Retinal pigment epithelial cell (primary cell): ENCODE data around the gene GALC.
"Not testable (repeated sequence)": the region's sequence is repeated elsewhere in the genome, so short reads cannot be mapped to it uniquely, and the experiment has no call there.

Source experiments
- DNase-seq: peaks from one replicate; pipeline ENCODE4 v3.0.0-alpha.2; 2010; ENCODE audit warnings: low read depth
- H3K4me3 ChIP-seq: 2 replicates; pipeline ENCODE4 v1.5.1; 2011; ENCODE audit warnings: mild to moderate bottlenecking, low read length, control low read depth, moderate library complexity
- CTCF ChIP-seq: conservative IDR thresholded peaks from 2 replicates; pipeline ENCODE4 v1.5.1; 2011; ENCODE audit warnings: low read depth, low read length, control low read depth, inconsistent platforms

The GALC gene

GRCh38 chr14:88030892-88031291, 37.9 kb upstream of the GALC start:
- H3K4me3 ChIP-seq, result no peak overlapping the region
- no peak for DNase-seq
- TF ChIP-seq CTCF, result no peak

DNA sequence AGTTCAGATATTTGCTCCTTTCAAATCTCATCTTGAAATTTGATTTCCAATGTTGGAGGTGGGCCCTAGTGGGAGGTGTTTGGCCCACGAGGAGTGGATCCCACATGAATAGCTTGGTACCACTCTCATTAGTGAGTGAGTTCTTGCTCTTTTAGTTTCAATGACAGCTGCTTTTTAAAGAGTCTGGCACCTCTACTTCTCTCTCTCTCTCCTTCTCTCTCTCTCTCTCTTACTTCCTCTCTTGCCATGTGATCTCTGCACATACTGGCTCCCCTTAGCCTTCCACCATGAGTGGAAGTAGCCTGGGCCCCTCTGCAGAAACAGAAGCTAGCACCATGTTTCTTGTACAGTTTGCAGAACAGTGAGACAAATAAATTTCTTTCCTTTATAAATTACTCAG, 37.1 kb upstream of the GALC start:
- TF ChIP-seq CTCF, result no peak
- DNase-seq, result no peak
- H3K4me3 ChIP-seq, result no peak overlapping the region

DNA sequence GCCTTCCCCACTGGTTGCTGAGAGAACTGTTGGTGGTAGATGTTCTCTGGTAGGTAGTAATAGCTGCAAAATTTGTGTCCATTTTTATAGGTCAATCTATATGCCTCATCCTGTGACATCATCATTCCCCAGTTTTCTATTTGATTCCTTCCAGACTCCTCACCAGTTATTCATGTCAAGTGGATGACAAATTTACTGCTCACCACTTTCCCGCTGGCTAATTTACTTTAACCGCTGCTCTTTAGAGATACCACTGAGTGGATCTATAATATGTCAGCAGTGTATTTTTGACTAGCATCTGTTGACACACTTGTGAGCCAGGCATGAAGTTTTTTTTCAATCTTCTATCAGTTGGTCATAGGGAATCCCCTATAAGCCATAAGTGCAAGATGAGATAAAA, 36.5 kb upstream of the GALC start:
- H3K4me3 ChIP-seq, result no peak overlapping the region
- no peak for DNase-seq
- TF ChIP-seq CTCF, result no peak

GRCh38 chr14:88026890-88027289, 33.9 kb upstream of the GALC start:
- H3K4me3 ChIP-seq, result no peak overlapping the region
- DNase-seq, result no peak
- TF ChIP-seq CTCF, result no peak

DNA sequence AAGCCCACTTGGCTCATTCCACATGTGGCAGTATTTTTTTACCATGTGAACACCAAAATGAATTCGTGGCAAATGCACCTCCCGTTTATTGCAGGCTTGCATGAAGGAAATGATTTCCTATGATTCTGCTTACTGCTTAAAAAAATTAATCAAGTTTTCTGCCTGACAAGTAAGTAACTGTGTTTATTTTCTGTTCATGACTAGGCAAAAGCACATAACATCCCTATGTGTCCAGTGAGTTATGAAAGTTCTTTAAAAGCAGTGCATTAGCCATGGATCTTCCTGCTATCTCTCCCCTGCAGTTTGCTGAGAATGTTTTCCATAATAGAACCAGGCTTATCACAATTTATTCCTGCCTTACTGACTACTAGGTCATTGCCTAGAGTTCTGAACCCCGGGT, 32.3 kb upstream of the GALC start:
- H3K4me3 ChIP-seq, result no peak overlapping the region
- no peak for TF ChIP-seq CTCF
- DNase-seq, result no peak

DNA sequence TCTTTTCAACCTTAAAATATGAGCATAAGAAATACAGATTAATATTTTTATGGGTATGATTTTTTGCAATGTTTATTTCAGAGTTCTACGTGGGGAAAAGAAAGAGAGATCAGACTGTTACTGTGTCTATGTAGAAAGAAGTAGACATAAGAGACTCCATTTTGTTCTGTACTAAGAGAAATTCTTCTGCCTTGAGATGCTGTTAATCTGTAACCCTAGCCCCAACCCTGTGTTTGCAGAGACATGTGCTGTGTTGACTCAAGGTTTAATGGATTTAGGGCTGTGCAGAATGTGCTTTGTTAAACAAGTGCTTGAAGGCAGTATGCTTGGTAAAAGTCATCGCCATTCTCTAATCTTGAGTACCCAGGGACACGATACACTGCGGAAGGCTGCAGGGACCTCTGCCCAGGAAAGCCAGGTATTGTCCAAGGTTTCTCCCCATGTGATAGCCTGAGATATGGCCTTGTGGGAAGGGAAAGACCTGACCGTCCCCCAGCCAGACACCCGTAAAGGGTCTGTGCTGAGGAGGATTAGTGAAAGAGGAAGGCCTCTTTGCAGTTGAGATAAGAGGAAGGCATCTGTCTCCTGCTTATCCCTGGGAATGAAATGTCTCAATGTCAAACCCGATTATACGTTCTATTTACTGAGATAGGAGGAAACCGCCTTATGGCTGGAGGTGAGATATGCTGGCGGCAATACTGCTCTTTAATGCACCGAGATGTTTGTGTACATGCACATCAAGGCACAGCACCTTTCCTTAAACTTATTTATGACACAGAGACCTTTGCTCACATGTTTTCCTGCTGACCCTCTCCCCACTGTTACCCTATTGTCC, 31.5 kb upstream of the GALC start:
- not testable (repeated sequence) for DNase-seq

DNA sequence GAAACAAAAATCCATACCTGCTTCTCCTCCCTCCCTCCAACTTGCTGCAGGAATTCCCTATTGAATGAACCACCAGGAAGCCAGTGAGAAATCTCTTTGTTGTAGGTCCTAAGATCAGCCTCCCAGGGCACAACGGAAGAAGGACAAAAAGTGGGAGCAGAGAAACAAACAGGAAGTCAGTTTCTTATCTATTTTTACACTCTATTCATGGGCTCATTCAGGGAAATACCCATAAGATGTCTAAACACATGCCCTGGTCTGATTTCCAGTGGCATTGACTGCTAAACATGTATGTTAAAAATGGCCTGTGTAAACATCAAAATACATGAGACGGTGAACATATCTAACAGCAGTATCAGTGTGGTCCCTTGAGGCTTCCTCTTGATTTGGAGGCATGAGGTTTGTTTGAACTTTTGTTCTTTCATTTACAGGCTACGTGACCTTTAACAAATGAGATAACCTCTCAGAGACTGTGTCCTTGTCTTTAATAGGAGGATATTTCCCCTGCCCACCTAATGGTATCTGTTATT, 30.7 kb upstream of the GALC start:
- no peak for TF ChIP-seq CTCF
- no peak overlapping the region for H3K4me3 ChIP-seq
- no peak for DNase-seq

More for the DNA sequence above, 31.5 kb upstream of the GALC start:
- not testable (repeated sequence) for H3K4me3 ChIP-seq
